ENCODE results near the gene SMIM45.

SMIM45 gene

GRCh38 chr22:41917903-41918791 is 33.8 kb upstream of the SMIM45 start:
- Histone ChIP-seq H3K9ac (ENCODE audit: low read depth, low read length, poor library complexity) (no peak overlapping the region), H3K27me3 (ENCODE audit: control insufficient read depth in 3 of 3, insufficient read depth in 3 of 3, low read depth in 1 of 3, low read length in 3 of 3) (peaks cover 51 to 83% (median 53%) of the 10 kb centered on the region in 3 experiments)

GRCh38 chr22:41919357-41920224 is 32.4 kb upstream of the SMIM45 start:
- peak overlapping the region; percentile 68 for H2AFZ ChIP-seq (ENCODE audit: low read length)
- no peak overlapping the region for H4K8ac ChIP-seq (ENCODE audit: low read depth, low read length)
- peak overlapping the region; percentile 5 for H2AK5ac ChIP-seq (ENCODE audit: low read depth, low read length)
- H3K9ac ChIP-seq (ENCODE audit: low read depth, low read length, poor library complexity), result peak overlapping the region; percentile 70
- no peak overlapping the region for H3K4ac ChIP-seq (ENCODE audit: low read length)
- H3K4me3 ChIP-seq (ENCODE audit: low read length in 2 of 2), result peak overlapping the region in 1 of 2 donors; percentile 67
- DNase-seq (ENCODE audit: low spot score), result no peak
- H3K27me3 ChIP-seq (ENCODE audit: control insufficient read depth in 3 of 3, insufficient read depth in 3 of 3, low read depth in 1 of 3, low read length in 3 of 3), result peaks cover 37 to 75% (median 39%) of the 10 kb centered on the region in 3 experiments
- no peak overlapping the region for H2BK12ac ChIP-seq (ENCODE audit: low read length)
- no peak overlapping the region for H2BK120ac ChIP-seq (ENCODE audit: low read depth, low read length)
- no peaks in the 10 kb centered on the region for H3K36me3 ChIP-seq (replicated peaks in 1 of 2; ENCODE audit: control insufficient read depth in 2 of 2, insufficient read depth in 2 of 2, low read length in 2 of 2)
- no peak overlapping the region for H4K91ac ChIP-seq (ENCODE audit: low read depth, low read length, poor library complexity)
- H3K18ac ChIP-seq (ENCODE audit: low read length), result peak overlapping the region; percentile 89
- no peak overlapping the region for H2BK15ac ChIP-seq (ENCODE audit: low read length)
- WGBS, 2 donors (ENCODE audit: extremely low coverage in 2 of 2, insufficient read length in 2 of 2, insufficient replicate concordance in 1 of 2), result no CpG with 5 or more reads among the region's 62 CpGs
- no peaks in the 10 kb centered on the region for H3K9me3 ChIP-seq (replicated peaks in 1 of 2; ENCODE audit: control insufficient read depth in 2 of 2, insufficient read depth in 1 of 2, low read depth in 1 of 2, low read length in 2 of 2)
- H3K14ac ChIP-seq (ENCODE audit: low read length), result peak overlapping the region; percentile 25
- peak overlapping the region; percentile 93 for H3K23ac ChIP-seq (ENCODE audit: low read depth, low read length, poor library complexity)
- H3K27ac ChIP-seq (replicated peaks; ENCODE audit: low read length), result no peak overlapping the region
- H3K4me2 ChIP-seq (ENCODE audit: insufficient read depth, low read length, poor library complexity, severe bottlenecking), result peak overlapping the region; percentile 62
- H3K4me1 ChIP-seq (ENCODE audit: control insufficient read depth in 2 of 2, insufficient read depth in 1 of 2, low read depth in 1 of 2, low read length in 2 of 2), result peaks cover 2 to 5% of the 10 kb centered on the region in 2 donors
- H2BK5ac ChIP-seq (ENCODE audit: low read length), result no peak overlapping the region
- no peaks in the 10 kb centered on the region for H3K79me1 ChIP-seq (ENCODE audit: low read depth, low read length)

More at GRCh38 chr22:41917903-41918791, 33.8 kb upstream of the SMIM45 start:
- Histone ChIP-seq H3K18ac (ENCODE audit: low read length) (no peak overlapping the region), H3K23ac (ENCODE audit: low read depth, low read length, poor library complexity) (peak overlapping the region; percentile 6), H2AK5ac (ENCODE audit: low read depth, low read length) (no peak overlapping the region), H2BK120ac (ENCODE audit: low read depth, low read length) (no peak overlapping the region), H2BK15ac (ENCODE audit: low read length) (no peak overlapping the region), H3K14ac (ENCODE audit: low read length) (peak overlapping the region; percentile 39), H2AFZ (ENCODE audit: low read length) (no peak overlapping the region), H3K36me3 (replicated peaks in 1 of 2; ENCODE audit: control insufficient read depth in 2 of 2, insufficient read depth in 2 of 2, low read length in 2 of 2) (no peaks in the 10 kb centered on the region), H3K4me3 (ENCODE audit: low read length in 2 of 2) (no peak overlapping the region), H3K27ac (replicated peaks; ENCODE audit: low read length) (no peak overlapping the region), H3K79me1 (ENCODE audit: low read depth, low read length) (no peaks in the 10 kb centered on the region), H2BK12ac (ENCODE audit: low read length) (no peak overlapping the region), H4K8ac (ENCODE audit: low read depth, low read length) (no peak overlapping the region), H3K4me1 (ENCODE audit: control insufficient read depth in 2 of 2, insufficient read depth in 1 of 2, low read depth in 1 of 2, low read length in 2 of 2) (peaks cover 2 to 5% of the 10 kb centered on the region in 2 donors), H3K9me3 (replicated peaks in 1 of 2; ENCODE audit: control insufficient read depth in 2 of 2, insufficient read depth in 1 of 2, low read depth in 1 of 2, low read length in 2 of 2) (no peaks in the 10 kb centered on the region), H4K91ac (ENCODE audit: low read depth, low read length, poor library complexity) (no peak overlapping the region), H3K4ac (ENCODE audit: low read length) (no peak overlapping the region), H2BK5ac (ENCODE audit: low read length) (peak overlapping the region; percentile 4), H3K4me2 (ENCODE audit: insufficient read depth, low read length, poor library complexity, severe bottlenecking) (no peak overlapping the region)
- no CpG with 5 or more reads among the region's 23 CpGs for WGBS, 2 donors (ENCODE audit: extremely low coverage in 2 of 2, insufficient read length in 2 of 2, insufficient replicate concordance in 1 of 2)
- DNase-seq (ENCODE audit: low spot score), result no peak

- no peak for DNase-seq (ENCODE audit: low spot score)
- no peaks in the 10 kb centered on the region for H3K79me1 ChIP-seq (ENCODE audit: low read depth, low read length)
- no peak overlapping the region for H3K23ac ChIP-seq (ENCODE audit: low read depth, low read length, poor library complexity)
- H3K27me3 ChIP-seq (ENCODE audit: control insufficient read depth in 3 of 3, insufficient read depth in 3 of 3, low read depth in 1 of 3, low read length in 3 of 3), result peaks cover 32 to 73% (median 33%) of the 10 kb centered on the region in 3 experiments
- peak overlapping the region; percentile 60 for H3K9ac ChIP-seq (ENCODE audit: low read depth, low read length, poor library complexity)
- H3K4me1 ChIP-seq (ENCODE audit: control insufficient read depth in 2 of 2, insufficient read depth in 1 of 2, low read depth in 1 of 2, low read length in 2 of 2), result peaks cover 3 to 6% of the 10 kb centered on the region in 2 donors
- H4K91ac ChIP-seq (ENCODE audit: low read depth, low read length, poor library complexity), result no peak overlapping the region
- H2BK15ac ChIP-seq (ENCODE audit: low read length), result no peak overlapping the region
- peak overlapping the region; percentile 71 for H3K18ac ChIP-seq (ENCODE audit: low read length)
- H3K4ac ChIP-seq (ENCODE audit: low read length), result no peak overlapping the region
- H3K14ac ChIP-seq (ENCODE audit: low read length), result peak overlapping the region; percentile 21
- no CpG with 5 or more reads among the region's 21 CpGs for WGBS, 2 donors (ENCODE audit: extremely low coverage in 2 of 2, insufficient read length in 2 of 2, insufficient replicate concordance in 1 of 2)
- H4K8ac ChIP-seq (ENCODE audit: low read depth, low read length), result no peak overlapping the region
- H3K4me2 ChIP-seq (ENCODE audit: insufficient read depth, low read length, poor library complexity, severe bottlenecking), result peak overlapping the region; percentile 18
- H2AFZ ChIP-seq (ENCODE audit: low read length), result no peak overlapping the region
- no peak overlapping the region for H3K27ac ChIP-seq (replicated peaks; ENCODE audit: low read length)
- no peak overlapping the region for H2BK5ac ChIP-seq (ENCODE audit: low read length)
- no peak overlapping the region for H2BK120ac ChIP-seq (ENCODE audit: low read depth, low read length)
- H3K4me3 ChIP-seq (ENCODE audit: low read length in 2 of 2), result no peak overlapping the region
- no peaks in the 10 kb centered on the region for H3K36me3 ChIP-seq (replicated peaks in 1 of 2; ENCODE audit: control insufficient read depth in 2 of 2, insufficient read depth in 2 of 2, low read length in 2 of 2)
- H3K9me3 ChIP-seq (replicated peaks in 1 of 2; ENCODE audit: control insufficient read depth in 2 of 2, insufficient read depth in 1 of 2, low read depth in 1 of 2, low read length in 2 of 2), result no peaks in the 10 kb centered on the region
- peak overlapping the region; percentile 70 for H2AK5ac ChIP-seq (ENCODE audit: low read depth, low read length)
- H2BK12ac ChIP-seq (ENCODE audit: low read length), result no peak overlapping the region
Observed at GRCh38 chr22:41920271-41920976, 31.5 kb upstream of the SMIM45 start.

All from neuronal stem cell (in vitro differentiated cells).